Midbrain (tissue), 1 donor: ENCODE measurements around the gene STXBP6.

Experiments used
- DNase-seq: peaks from one replicate; lab custom pipeline; 2025; lab: John Stamatoyannopoulos, UW

Gene STXBP6

GRCh38 chr14:25052385-25052784, 2.4 kb upstream of the STXBP6 start:
- DNase-seq = no peak

DNA sequence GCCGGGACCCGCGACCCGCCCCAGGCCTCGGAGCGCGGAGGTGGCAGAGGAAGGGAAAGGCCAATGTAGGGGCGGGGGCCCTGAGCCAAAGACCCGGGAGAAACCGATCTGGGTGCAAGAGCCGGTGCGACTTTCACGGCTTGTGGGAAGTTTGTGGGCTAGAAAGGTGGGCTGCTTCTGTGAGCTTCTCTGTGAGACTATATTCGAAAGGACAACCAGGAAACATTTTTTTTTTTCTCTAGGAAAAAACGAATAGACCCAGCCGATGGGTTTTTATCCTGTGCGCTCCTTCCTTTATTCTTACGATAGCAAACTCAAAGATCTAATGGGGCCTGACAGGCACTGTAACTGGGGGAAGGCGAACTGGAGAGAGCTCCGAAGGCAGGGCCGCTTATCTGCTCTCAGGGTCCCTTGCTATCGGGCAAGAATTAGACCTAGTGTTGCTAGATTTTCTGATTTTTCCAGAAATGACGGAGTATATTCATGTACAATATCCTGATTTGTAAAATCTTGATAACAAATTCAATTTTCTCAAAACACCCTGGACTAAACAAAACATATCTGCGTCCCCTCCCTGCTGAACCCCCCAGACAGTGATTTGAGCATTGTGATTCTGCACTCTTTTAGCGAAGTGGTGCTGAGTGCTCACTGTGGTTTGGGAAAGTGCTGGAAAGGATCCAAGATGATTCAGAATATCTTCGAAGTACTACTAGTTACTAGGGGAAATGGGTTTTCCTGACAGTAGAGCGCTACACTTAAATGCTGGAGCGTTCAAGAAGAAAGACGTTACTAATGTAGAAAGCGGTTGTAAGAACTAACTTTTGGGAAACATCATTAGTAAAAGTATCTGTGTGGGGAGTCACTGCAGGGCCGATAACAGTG, 563 bp upstream of the STXBP6 start:
- peak; percentile 53 for DNase-seq

GRCh38 chr14:25049093-25049567, 817 bp downstream of the STXBP6 start:
- DNase-seq = peak; percentile 36

GRCh38 chr14:25048170-25049016, 1.6 kb downstream of the STXBP6 start:
- DNase-seq = peak; percentile 51

DNA sequence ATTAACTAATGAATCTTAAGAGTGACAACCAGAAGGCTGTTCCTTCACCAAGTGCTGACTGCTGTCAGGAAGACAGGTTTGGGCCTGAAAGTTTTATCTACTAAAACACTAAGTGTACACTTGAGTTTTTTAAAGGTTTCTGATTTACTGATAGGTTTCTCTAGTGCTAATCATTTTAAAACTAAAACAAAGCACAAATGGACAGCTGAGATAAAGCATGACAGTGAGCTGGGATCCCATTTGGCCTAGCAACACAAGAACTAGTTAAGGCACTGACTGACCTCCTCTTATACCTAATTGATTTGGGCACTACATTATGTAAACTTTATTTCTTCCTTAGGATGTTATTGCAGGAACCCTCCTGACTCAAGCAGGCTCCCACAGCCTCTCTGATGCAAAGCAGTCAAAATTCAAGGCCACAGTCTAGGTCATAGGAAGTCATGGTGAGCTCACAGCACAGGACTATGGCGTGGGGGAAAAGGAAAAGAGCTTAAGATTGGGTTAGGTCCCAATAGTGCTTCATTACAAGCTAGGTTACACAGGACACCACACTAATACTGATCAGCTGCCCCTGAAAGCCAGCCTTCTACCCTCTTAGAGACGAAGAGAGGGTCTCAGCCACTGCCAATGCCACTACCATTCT, 3.5 kb downstream of the STXBP6 start:
- no peak for DNase-seq

GRCh38 chr14:25044106-25044698, 5.7 kb downstream of the STXBP6 start:
- DNase-seq = no peak

DNA sequence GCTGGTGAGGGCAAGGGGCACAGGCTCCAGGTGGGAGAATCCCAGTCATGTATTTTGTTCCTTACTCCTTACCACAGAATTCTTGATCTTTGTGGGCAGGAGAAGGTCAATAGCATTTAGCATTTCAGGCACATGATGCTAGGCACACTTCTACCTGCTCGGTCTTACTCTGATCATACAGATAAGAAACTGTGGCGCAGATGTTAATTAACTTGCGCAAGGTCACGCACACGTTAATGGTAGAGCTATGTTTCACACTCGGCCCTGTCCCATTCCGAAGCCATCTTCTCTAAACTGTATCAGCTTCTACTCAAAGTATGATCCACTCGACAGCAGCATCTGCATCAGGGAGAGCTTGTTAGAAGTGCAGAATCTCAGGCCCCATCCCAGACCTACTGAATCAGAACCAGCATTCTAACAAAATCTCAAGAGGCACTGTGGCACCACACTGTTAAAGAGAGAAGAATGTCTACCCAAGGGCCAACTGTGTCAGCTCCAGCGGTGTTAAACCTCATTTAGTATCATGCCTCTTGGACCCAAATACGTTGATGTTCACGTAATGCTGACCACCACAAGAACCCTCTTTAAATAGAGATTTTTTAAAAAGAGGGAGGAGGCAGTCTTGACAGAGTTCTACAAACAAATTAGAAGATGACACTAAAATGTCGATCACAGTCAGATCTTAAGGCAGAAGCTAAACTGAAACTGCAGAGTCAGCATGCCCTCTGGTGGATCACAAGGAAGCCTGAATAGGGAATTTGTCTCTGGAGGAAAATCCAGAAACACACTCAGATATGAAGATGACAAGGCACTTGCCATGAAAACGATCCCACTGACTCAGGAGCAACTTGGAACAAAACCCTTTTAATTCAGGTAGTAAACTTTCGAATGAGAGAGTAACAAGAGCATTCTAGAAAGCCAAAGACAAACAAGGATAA, 7.3 kb downstream of the STXBP6 start:
- peak; percentile 83 for DNase-seq

DNA sequence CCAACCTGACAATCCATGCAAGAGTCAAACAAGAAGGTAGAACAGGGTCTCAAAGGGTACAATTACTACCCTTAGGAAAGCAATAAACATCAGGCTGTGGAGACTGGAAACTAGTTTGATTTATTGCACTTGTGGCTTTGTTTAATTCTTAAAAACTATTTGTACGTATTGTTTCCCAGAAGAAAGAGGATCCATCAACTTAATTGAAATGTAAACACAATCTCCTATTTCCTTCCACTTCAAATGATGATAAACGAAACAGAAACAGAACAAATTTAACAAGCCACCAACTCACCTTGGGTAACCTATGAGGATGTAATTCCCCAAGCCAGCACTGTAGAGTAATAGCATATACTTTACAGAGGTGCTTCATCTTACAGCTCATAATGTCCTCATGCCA, 8.0 kb downstream of the STXBP6 start:
- no peak for DNase-seq

- no peak for DNase-seq
Observed at GRCh38 chr14:25041484-25041883, 8.5 kb downstream of the STXBP6 start.

DNA sequence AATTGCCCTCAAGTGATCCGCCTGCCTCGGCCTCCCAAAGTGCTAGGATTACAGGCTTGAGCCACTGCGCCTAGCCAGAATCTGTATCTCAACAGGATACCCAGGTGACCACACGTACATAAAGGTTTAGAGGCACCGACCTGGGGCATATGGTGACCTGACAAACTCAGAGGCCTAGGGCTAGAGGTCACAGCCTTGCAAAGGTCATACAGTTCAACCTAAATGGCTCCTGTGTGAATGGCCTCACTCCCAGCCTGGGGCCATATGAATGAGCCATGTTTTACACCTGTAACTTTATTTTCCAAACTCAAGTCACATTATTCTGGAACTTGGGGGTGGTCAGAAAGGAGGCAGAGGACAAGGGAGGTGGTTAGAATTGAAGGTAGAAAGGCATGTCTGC, 10.0 kb downstream of the STXBP6 start:
- no peak for DNase-seq

- DNase-seq = no peak
Observed at GRCh38 chr14:25038044-25038668, 11.8 kb downstream of the STXBP6 start.

DNA sequence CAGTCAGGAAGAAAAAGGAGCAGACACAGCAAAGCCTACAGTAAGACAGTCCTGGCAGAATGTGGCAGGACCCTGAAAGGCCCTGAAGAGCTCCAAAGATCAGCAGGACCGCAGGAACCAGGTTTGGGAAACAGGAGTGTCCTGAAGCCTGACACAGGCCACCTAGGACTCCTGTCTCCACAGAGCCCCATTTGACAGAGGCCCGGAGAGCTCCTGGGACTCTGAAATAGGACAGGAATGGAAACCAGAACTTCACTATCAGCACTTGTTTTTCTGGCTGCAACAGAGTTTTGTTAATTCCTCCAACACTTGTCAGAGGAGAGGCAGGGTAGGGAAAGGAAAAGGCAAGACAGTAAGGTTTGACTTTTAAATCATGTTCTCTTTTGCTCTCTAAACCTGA, 12.9 kb downstream of the STXBP6 start:
- DNase-seq = no peak

- DNase-seq = no peak
Observed at GRCh38 chr14:25034803-25035681, 14.9 kb downstream of the STXBP6 start.

DNA sequence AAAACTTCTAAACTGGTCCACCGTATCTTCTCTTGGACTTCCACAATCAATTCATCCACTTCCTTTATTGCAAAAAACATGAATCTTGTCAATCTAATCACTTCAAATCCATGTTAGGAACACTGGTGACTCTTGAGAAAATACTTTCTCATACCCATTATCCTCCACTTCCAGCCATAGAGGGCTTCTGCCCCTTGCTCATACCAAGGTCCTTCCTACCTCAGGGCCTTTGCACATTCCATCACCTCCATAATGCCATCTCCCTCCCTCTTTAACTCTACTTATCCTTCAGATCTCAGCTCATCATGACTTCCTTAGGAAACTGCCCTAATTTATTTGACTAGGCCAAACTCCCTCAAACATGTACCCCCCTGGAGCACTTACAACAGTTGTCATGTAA, 16.6 kb downstream of the STXBP6 start:
- DNase-seq = no peak

- no peak for DNase-seq
Observed at GRCh38 chr14:25032092-25032784, 17.7 kb downstream of the STXBP6 start.

GRCh38 chr14:25026476-25027137, 23.3 kb downstream of the STXBP6 start:
- DNase-seq = no peak

DNA sequence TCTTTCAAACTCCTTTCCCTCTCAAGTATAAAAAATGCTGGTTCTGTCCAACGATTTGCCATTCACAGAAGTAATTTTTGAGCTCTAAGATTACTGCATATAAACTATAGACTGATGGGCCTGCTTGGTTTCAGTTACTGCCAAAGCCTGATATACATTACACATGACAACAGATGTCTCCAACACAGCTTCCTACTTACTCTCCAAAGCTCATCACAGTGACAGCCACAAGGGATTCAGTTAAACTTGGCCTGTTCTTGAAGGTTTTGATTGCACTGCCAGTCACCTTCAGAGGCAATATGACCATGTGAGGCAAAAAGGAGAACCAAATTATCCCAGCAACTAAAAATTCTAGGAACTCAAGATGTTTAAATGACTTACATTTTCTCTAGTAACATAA, 30.1 kb downstream of the STXBP6 start:
- no peak for DNase-seq

DNA sequence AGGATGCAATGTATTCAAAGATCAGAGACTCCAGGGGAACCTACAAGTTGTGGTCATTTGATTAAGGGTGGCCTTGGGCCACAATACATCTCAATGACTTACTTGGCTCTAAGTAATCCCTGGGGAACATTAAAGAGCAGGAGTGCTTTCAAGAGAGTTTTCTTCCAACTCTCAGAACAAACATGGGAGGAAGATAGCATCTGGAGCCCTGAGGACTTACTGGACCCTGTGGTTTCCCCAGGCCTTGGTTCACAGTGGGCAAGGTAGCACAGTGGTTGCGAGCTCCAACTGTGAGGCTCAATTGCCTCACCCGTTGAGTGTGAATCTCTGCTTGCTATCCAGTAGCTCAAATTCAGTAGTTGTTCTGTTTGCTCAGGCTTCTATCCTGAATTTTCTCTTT, 32.4 kb downstream of the STXBP6 start:
- no peak for DNase-seq
